Hepatocyte (in vitro differentiated cells): ENCODE data around the gene RCC2. TPM values are rescaled to one million over a fixed set of nuclear protein-coding genes. Genes with fewer than 3 reads are reported as not detected.

Source experiments
- DNase-seq: peaks from one replicate; pipeline ENCODE4 v3.0.0-alpha.2; 2016; ENCODE audit warnings: low spot score
- H2AFZ ChIP-seq: fragments of 200-600 bp; sonication (generic); 2 replicates; pipeline ENCODE4 v1.6.0; 2016; ENCODE audit warnings: antibody characterized with exemption, mild to moderate bottlenecking
- H3K27ac ChIP-seq: fragments of 200-600 bp; sonication (generic); 2 replicates; pipeline ENCODE4 v1.5.1; 2016; ENCODE audit warnings: mild to moderate bottlenecking
- H3K27me3 ChIP-seq: fragments of 200-600 bp; sonication (generic); 2 replicates; pipeline ENCODE4 v1.6.1; 2016
- H3K36me3 ChIP-seq: fragments of 200-600 bp; sonication (generic); replicated peaks from 2 replicates; pipeline ENCODE4 v1.5.1; 2016; ENCODE audit warnings: low read depth; ENCODE audit not compliant: insufficient read depth
- H3K4me1 ChIP-seq: fragments of 200-600 bp; sonication (generic); 2 replicates; pipeline ENCODE4 v1.5.1; 2016; ENCODE audit warnings: mild to moderate bottlenecking, moderate library complexity; ENCODE audit not compliant: insufficient read depth
- H3K4me2 ChIP-seq: fragments of 200-600 bp; sonication (generic); 2 replicates; pipeline ENCODE4 v1.6.0; 2016
- H3K4me3 ChIP-seq: fragments of 200-600 bp; sonication (generic); 2 replicates; pipeline ENCODE4 v1.5.1; 2016; ENCODE audit warnings: mild to moderate bottlenecking
- H3K79me2 ChIP-seq: fragments of 200-600 bp; sonication (generic); 2 replicates; pipeline ENCODE4 v1.6.0; 2017; ENCODE audit warnings: mild to moderate bottlenecking
- H3K9me2 ChIP-seq: fragments of 200-600 bp; sonication (generic); replicated peaks from 2 replicates; pipeline ENCODE4 v1.6.0; 2017; ENCODE audit warnings: mild to moderate bottlenecking; ENCODE audit not compliant: insufficient read depth
- H3K9me3 ChIP-seq: fragments of 200-600 bp; sonication (generic); 2 replicates; pipeline ENCODE4 v1.5.1; 2016; ENCODE audit warnings: low read depth, mild to moderate bottlenecking
- H4K20me1 ChIP-seq: fragments of 200-600 bp; sonication (generic); 2 replicates; pipeline ENCODE4 v1.6.0; 2016; ENCODE audit warnings: mild to moderate bottlenecking; ENCODE audit not compliant: insufficient read depth, poor library complexity, severe bottlenecking
- CTCF ChIP-seq: fragments of 200-600 bp; sonication (generic); IDR thresholded peaks from 2 replicates; pipeline ENCODE4 v1.5.1; 2016; ENCODE audit warnings: antibody characterized with exemption, mild to moderate bottlenecking; ENCODE audit not compliant: poor library complexity
- EZH2 ChIP-seq: fragments of 200-600 bp; sonication (generic); IDR thresholded peaks from 2 replicates; pipeline ENCODE4 v1.6.1; 2016; ENCODE audit warnings: antibody characterized with exemption, mild to moderate bottlenecking, borderline replicate concordance
- EZH2phosphoT487 ChIP-seq: fragments of 200-600 bp; sonication (generic); IDR thresholded peaks from one replicate; pipeline ENCODE4 v1.6.1; 2018; ENCODE audit warnings: antibody characterized with exemption, mild to moderate bottlenecking, low read depth, moderate library complexity; ENCODE audit not compliant: unreplicated experiment, severe bottlenecking
- WGBS: methylation state at CpG from one replicate; pipeline ENCODE4 v1.1.6; 2016; ENCODE audit warnings: low lambda C conversion rate; ENCODE audit errors: missing lambda C conversion rate; 5-methylcytosine and 5-hydroxymethylcytosine counted together
- polyA plus RNA-seq: library from polyadenylated mRNA; unstranded; fragments of >200 nt; fragmentation: Nextera tagmentation; extraction: Ambion mirVana; gene quantifications from 2 replicates; pipeline ENCODE4 v1.2.1, GENCODE V29; 2016
- total RNA-seq: library from RNA; depleted of rRNA; stranded (reverse); fragments of >200 nt; gene quantifications from 2 replicates; pipeline ENCODE4 v1.2.3, GENCODE V29; 2014

The RCC2 gene
- total and polyA plus RNA-seq, 2 experiments from 2014 or later, result 22.5 to 56.9 TPM

- no peaks in the 10 kb centered on the region for H3K9me2 ChIP-seq
- peak overlapping the region; percentile 92 for H3K4me2 ChIP-seq
- no peaks in the 10 kb centered on the region for H3K36me3 ChIP-seq
- peaks cover 48% of the 10 kb centered on the region for H3K79me2 ChIP-seq
- TF ChIP-seq EZH2 (no peak), EZH2phosphoT487 (no peak), CTCF (no peak)
- H3K27me3 ChIP-seq, result no peaks in the 10 kb centered on the region
- peak overlapping the region; percentile 84 for H3K27ac ChIP-seq
- H3K4me3 ChIP-seq, result peak overlapping the region; percentile 51
- peaks cover 34% of the 10 kb centered on the region for H4K20me1 ChIP-seq
- H3K4me1 ChIP-seq, result peaks cover 25% of the 10 kb centered on the region
- no peaks in the 10 kb centered on the region for H3K9me3 ChIP-seq
- peak overlapping the region; percentile 67 for H2AFZ ChIP-seq
- peak; percentile 76 for DNase-seq
- WGBS, result under 1% methylated on average over 57 of the region's 78 CpGs
Measured at GRCh38 chr1:17438318-17439249, 893 bp downstream of the RCC2 start.

GRCh38 chr1:17437580-17438317 lies 1.7 kb downstream of the RCC2 start:
- no peak for TF ChIP-seq EZH2phosphoT487
- no peak for TF ChIP-seq EZH2
- TF ChIP-seq CTCF, result no peak
- Histone ChIP-seq H3K4me2 (peak overlapping the region; percentile 92), H2AFZ (peak overlapping the region; percentile 67), H3K4me1 (peaks cover 25% of the 10 kb centered on the region), H3K36me3 (no peaks in the 10 kb centered on the region), H3K79me2 (peaks cover 57% of the 10 kb centered on the region), H3K4me3 (peak overlapping the region; percentile 51), H3K9me3 (no peaks in the 10 kb centered on the region), H3K27ac (peak overlapping the region; percentile 84), H3K27me3 (no peaks in the 10 kb centered on the region), H4K20me1 (peaks cover 41% of the 10 kb centered on the region), H3K9me2 (no peaks in the 10 kb centered on the region)
- peak; percentile 80 for DNase-seq
- WGBS, result 2% methylated on average over 10 of the region's 115 CpGs

GRCh38 chr1:17437260-17437579 lies 2.3 kb downstream of the RCC2 start:
- Histone ChIP-seq H3K79me2 (peaks cover 62% of the 10 kb centered on the region), H3K4me2 (peak overlapping the region; percentile 92), H3K27ac (peak overlapping the region; percentile 25), H3K27me3 (no peaks in the 10 kb centered on the region), H3K9me3 (no peaks in the 10 kb centered on the region), H4K20me1 (peaks cover 43% of the 10 kb centered on the region), H3K4me3 (peak overlapping the region; percentile 51), H3K36me3 (no peaks in the 10 kb centered on the region), H2AFZ (peak overlapping the region; percentile 55), H3K4me1 (peaks cover 25% of the 10 kb centered on the region), H3K9me2 (no peaks in the 10 kb centered on the region)
- TF ChIP-seq EZH2 (no peak), EZH2phosphoT487 (no peak)
- DNase-seq, result no peak
- 2% methylated on average over 9 of the region's 9 CpGs for WGBS
